DMS53 treated with DMSO at 0.1 percent for 48 hours (cell line): ENCODE results near the gene UBE2G2.

ENCODE experiments used
- DNase-seq: peaks from one replicate; lab custom pipeline; 2025; ENCODE audit not compliant: unreplicated experiment; lab: John Stamatoyannopoulos, UW

The UBE2G2 gene

DNA sequence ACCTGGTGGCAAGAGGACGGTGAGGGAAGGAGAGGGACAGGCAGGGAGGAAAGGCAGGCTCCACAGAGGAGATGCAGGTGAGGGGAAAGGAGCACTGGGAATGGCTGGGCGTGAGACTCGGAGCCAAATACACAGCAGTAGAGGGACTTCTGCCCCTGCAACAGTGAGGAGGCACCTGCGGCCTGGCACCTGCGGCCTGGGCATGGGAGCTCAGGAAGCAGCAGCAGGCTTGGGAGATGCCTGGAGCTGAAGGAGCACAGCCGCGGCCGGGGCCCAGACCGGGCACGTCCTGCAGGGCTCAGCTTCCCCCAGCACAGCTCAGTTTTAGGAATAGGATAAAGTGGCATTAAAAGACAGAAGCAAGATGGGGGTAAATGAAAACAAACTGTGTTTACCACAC is 69.4 kb downstream of the UBE2G2 start:
- DNase-seq, result no peak

DNA sequence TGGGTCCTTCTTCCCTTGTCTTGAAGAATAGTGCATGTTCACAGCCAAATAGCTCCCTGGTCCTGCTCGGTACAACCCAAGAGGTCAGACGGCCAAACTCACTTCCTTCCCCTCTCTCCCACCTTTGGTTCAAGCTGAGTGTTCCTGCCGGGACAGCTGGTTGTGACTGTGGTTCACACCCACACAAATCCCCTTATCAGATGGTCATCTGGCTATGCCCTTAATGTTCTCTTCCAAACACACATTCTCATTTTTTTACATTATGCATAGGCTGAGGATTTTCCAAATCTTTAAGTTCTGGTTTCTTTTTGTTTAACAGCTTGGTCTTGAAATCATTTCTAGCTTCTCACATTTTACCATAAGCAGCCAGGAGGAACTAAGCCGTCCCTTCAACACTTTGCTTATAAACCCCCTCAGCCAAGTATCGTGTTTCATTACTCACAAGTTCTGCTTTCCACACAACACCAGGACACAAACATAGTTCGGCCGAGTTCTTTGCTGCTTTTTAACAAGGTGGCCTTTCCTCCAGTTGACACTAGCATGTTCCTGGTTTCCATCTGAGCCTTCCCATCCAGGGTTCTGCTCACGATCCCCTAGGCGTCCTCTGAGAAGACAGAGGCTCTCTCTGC is 70.6 kb downstream of the UBE2G2 start:
- DNase-seq, result no peak

DNA sequence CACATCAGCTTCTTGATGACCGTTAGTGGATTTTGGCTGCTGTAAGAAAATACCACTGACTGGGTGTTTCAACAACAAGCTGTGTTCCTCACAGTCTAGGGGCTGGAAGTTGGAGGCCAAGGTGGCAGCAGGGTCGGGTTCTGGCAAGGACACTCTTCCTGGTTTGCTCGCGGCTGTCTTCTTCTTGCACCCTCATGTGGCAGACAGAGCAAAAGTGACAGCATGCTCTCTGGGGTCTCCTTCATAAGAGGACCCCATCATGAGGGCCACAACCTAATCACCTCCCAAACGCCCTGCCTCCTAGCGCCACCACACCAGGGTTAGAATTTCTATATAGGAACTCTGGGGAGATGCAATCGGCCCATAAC is 71.6 kb downstream of the UBE2G2 start:
- DNase-seq, result no peak

DNA sequence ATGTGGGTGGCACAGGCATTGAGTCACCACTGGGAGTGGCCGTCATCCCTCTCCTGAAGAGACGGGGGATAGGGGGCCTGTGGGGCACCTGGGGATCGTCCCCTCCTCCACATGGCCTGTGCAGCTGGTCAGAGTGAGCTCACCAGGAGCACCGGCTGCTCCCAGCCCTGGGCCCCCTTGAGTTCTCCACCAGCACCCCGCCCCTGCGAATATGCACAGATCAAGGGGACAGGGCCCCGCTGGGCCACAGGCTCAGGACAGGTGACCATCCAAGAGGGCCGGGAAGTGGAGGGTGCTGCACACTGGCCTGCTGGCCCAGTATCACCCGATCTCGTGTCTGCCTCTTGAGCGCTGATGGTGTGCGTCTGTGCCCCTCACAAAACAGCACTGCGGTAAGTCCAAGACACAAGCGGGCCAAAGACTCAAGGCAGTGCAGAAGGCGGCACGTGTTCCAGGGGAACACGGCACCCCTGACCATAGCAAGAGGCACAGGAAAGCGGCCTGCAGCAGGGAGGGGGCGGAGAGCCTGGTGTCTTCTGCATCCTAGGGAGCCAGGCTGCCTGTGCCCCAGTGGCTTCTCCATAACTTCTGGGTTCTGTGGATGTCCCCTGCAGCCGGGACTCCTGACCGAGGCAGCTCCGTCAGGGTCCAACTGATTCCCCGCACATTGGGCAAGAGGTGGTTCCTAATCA is 72.1 kb downstream of the UBE2G2 start:
- no peak for DNase-seq

DNA sequence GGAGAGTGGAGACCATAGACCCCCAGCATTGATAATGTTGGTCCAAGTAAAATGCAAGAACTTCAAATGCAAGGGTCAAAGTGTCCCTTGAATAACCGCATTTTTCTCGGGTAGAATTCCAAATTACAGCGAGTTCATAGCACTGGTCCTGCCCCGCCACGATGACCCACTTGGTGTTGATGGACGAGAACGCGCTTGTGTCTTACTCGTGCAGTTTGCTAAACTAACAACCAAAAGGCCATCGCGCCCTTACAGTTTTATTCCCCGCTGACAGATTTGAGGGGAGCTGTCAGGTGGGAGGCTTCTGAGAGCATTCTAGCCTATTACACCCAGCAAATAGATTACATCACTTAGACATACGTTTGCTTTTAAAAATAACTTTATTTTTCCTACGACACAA is 72.9 kb downstream of the UBE2G2 start:
- DNase-seq, result no peak

DNA sequence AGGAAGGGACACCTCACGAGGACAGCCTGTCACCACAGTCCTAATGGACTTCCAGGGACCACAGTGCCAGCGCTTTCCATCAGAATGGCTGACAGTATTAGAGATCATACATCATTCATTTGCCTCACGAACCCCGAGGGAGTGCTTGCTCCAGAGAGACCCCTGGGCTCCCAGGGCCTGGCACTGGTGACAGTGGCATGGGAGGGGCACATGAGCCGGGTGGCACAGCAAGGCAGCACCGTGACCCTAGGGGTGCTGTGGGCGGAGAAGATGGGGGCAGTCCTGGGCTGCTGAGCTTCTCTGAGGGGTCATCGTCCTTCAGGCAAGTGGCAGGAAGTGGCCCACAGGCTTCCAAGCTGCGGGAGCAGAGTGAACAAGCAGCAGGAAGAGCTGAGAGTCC is 73.9 kb downstream of the UBE2G2 start:
- no peak for DNase-seq

DNA sequence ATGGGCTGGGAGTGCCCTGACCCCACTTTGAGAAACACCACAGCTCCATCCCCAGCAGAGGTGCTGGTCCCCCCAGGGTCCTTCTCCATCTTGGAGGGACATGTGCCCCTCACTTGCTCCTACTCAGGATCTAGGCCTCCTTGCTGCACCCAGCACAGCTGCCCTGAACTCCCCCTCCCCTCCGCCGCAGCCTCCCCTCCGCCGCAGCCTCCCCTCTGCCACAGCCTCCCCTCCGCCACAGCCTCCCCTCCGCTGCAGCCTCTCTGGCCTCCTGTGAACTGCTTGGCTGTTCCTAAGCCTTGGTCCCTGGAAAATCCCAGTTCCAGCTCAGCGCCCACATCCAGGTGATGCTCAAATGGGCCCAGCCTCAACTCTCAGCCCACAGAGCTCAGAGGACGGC is 74.3 kb downstream of the UBE2G2 start:
- DNase-seq, result no peak

DNA sequence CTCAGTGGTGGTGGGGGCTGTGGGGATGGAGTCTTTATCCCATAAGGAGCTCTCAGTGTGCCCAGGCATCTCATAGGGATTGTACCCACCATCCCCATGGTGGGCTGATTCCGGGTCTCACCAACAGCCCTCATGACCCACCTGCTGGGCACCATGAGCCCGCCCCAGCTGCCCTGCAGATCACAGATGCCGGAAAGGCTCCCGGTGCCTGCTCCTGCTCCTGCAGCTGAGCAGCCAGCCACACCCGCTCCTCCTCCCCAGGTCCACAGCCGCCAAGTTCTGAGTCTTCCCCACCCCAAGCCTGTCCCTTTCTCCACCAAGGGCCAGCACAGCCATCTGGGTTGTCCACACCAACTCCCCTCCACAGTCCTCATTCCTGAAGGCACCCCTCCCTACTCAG is 74.8 kb downstream of the UBE2G2 start:
- no peak for DNase-seq

DNA sequence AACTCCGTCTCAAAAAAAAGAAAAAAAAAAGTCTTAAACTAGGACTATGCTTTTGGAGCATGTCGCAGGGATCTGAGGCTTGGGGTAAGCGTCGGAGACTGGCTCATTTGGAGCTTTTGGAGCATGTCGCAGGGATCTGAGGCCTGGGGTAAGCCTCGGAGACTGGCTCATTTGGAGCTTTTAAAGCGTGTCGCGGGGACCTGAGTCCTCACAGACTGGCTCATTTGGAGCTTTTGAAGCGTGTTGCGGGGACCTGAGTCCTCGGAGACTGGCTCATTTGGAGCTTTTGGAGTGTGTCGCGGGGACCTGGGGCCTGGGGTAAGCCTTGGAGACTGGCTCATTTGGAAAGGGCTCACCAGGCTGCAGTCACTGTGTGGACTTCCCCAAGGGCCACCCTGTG is 76.7 kb downstream of the UBE2G2 start:
- DNase-seq, result no peak

DNA sequence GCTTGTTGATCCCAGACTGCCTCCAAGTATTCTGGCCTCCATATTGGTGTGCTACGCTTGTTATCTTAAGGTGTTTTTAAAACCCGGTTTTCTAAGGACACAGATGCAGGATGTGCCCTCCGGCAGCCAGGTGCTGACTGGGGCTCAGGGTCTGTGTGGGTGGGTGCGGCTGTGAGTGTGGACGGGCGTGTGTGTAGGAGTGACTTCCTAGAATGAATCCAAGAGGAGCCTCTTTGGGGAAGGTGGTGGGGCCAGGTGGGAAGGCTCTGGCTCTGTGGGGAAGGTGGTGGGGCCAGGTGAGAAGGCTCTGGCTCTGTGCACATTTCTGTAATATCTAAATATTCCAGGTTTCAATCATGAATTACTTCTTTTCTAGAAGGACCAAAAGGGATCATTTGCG is 77.4 kb downstream of the UBE2G2 start:
- DNase-seq, result no peak

DNA sequence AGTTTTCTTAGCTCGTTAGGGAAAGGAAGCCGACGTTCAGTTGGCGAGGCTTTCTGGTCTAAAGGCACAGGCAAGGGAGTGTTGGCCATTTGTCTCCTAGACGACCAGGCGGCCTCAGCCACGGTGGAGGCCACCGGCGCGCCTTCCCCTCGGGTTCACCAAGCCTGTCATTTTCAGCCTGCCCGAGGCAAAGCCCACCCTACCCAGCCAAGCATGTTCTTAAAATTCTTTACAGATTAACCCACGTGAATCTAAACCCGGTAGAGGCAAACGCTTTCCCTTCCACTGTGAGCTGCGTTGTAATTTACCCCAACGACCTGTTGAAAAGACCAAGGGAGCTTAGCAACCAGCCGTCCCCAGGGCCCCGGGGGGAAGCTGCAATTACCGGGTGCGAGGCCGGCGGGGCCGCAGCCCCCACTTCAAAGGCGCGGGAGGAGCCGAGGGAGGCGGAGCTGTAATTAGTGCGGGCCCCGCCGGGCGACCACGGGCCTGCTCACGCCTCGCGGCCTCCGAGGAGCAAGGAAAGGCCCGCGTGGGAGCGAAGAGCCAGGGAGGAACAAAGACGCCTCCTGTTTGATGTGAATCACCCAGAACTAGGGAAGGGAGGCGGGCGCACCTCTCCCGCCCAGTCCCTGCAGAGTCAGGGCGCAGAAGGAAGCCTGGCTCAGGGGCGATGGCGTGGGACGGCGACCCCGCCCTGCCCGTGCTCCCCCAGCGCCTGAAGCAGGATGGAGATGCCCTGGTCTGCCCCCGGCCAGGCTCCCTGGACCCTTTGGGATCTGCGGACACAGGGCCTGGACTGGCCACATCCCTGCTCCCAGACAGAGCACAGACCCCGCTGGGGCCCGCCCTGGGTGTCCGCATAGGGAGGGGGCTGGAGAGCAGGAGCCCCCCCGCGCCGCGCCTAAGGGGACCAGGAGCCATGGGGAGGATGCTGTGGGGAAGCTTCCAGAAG is 78.2 kb downstream of the UBE2G2 start:
- no peak for DNase-seq

DNA sequence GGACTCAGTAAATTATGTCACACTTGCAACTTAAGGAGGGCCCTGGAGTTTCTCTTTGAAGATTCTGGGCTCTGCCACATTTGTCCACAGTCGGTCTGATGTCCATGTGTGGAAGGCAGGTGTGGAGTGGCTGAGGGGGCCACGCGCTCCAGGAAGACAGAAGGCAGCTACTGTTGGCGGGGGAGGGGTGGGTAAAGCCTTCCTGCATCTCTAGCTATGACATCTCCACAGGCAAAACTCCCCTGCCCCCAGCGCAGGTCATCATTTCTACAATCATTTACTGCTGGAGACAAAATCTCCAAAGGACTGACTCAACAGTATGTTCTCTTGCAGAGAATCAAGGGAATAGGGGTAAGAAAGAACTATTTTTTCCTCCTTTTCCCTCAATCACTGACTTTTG is 78.9 kb downstream of the UBE2G2 start:
- no peak for DNase-seq

DNA sequence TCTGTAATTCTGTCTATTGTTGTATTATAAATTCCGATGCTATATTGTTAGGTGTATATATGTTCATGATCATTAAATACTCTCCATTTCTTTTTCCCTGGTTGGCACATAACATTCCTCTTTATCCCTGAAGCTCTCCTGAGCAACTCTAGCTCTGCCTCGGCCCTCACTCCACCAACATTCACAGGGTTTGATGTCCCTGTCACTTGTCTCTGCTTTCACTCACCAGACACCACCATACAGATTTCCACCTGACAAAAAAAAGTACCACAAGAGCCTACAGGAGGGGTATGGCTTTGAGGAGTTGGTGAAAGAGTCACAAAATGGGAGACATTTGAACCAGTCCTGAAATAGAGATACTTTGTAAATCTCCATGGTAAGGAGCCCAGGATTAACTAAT is 81.5 kb downstream of the UBE2G2 start:
- DNase-seq, result no peak
